Sciatic nerve (tissue), 2 donors: Measurements from ENCODE around the gene SENP5. TPM values are rescaled to one million over a fixed set of nuclear protein-coding genes. Genes with fewer than 3 reads are reported as not detected.

Source experiments
- ATAC-seq: fragments of 200-7000 bp; cut with Tn5 transposase; one replicate; pipeline ENCODE4 v1.9.1; 2020; ENCODE audit warnings: mild to moderate bottlenecking, moderate library complexity
- DNase-seq: peaks from one replicate; pipeline ENCODE4 v3.0.0-alpha.2; 2020; ENCODE audit warnings: low spot score
- intact Hi-C: fragments of 100-400 bp; cut with DNase I; formaldehyde crosslinking; loops from one replicate; pipeline ENCODE4 v1.14.2; 2022
- total RNA-seq: library from RNA; stranded (reverse); fragmentation: NEBNext Ultra II Directional; extraction: Animal tissue kit (Norgen Biotek cat#: 25700); gene quantifications from one replicate; pipeline ENCODE4 v1.2.1, GENCODE V29; 2021
- donor health status: DM: no; HTN: no; CAD: no.
- donor health status: DM: no; HTN: no; CAD: no.

The SENP5 gene
- total RNA-seq, 1 donor from 2014 or later: 50.3 TPM

- no peak for ATAC-seq
- no peak for DNase-seq
- intact Hi-C loops: no loop called here
Measured at GRCh38 chr3:196983186-196983585, 115.5 kb downstream of the SENP5 start.

Other genes starting within 250 kb of the SENP5 start
- gene NRROS, start 228.2 kb upstream of the SENP5 start, total RNA-seq: 10.0 TPM
- gene CEP19, start 155.7 kb upstream of the SENP5 start, total RNA-seq: 1.7 TPM
- 18.4 TPM for gene PIGX, start 155.5 kb upstream of the SENP5 start, total RNA-seq
- gene PAK2, start 128.1 kb upstream of the SENP5 start, total RNA-seq: 60.8 TPM
- 39.9 TPM for gene NCBP2, start 74.6 kb downstream of the SENP5 start, total RNA-seq
- gene PIGZ, start 100.9 kb downstream of the SENP5 start, total RNA-seq: 5.4 TPM
- 5.3 TPM for gene MELTF, start 161.9 kb downstream of the SENP5 start, total RNA-seq